GM23338 (cell line): ENCODE measurements around the gene CCDC24. TPM values are rescaled to one million over a fixed set of nuclear protein-coding genes. Genes with fewer than 3 reads are reported as not detected.

Experiments used
- ATAC-seq: fragments of 200-7000 bp; cut with Tn5 transposase; 3 replicates; pipeline ENCODE4 v1.9.1; 2020
- DNase-seq: peaks from one replicate; pipeline ENCODE4 v3.0.0-alpha.2; 2015; ENCODE audit warnings: low spot score
- H2AFZ ChIP-seq: fragments of 200-600 bp; sonication (generic); 2 replicates; pipeline ENCODE4 v1.8.0; 2016; ENCODE audit warnings: antibody characterized with exemption, mild to moderate bottlenecking, moderate library complexity
- H3F3A ChIP-seq: fragments of 200-600 bp; sonication (generic); replicated peaks from 2 replicates; pipeline ENCODE4 v1.8.0; 2017; ENCODE audit warnings: antibody characterized with exemption, mixed run types, low read depth
- H3K27ac ChIP-seq: fragments of 200-600 bp; sonication (generic); 2 replicates; pipeline ENCODE4 v1.6.1; 2016; ENCODE audit warnings: low read depth
- H3K27me3 ChIP-seq: fragments of 200-600 bp; sonication (generic); 2 replicates; pipeline ENCODE4 v1.8.0; 2016; ENCODE audit warnings: mild to moderate bottlenecking, mixed run types, moderate library complexity; ENCODE audit not compliant: insufficient read depth
- H3K36me3 ChIP-seq: fragments of 200-600 bp; sonication (generic); 2 replicates; pipeline ENCODE4 v1.8.0; 2016; ENCODE audit warnings: mild to moderate bottlenecking; ENCODE audit not compliant: insufficient read depth
- H3K4me1 ChIP-seq: fragments of 200-600 bp; sonication (generic); 2 replicates; pipeline ENCODE4 v1.8.0; 2016; ENCODE audit warnings: mild to moderate bottlenecking, moderate library complexity; ENCODE audit not compliant: insufficient read depth
- H3K4me2 ChIP-seq: fragments of 200-600 bp; sonication (generic); 2 replicates; pipeline ENCODE4 v1.7.1; 2017; ENCODE audit warnings: mixed run types
- H3K4me3 ChIP-seq: fragments of 200-600 bp; sonication (generic); 2 replicates; pipeline ENCODE4 v1.6.1; 2016; ENCODE audit warnings: mixed run types
- H3K79me2 ChIP-seq: fragments of 200-600 bp; sonication (generic); replicated peaks from 2 replicates; pipeline ENCODE4 v1.8.0; 2017; ENCODE audit warnings: mild to moderate bottlenecking; ENCODE audit not compliant: insufficient read depth
- H3K9me2 ChIP-seq: fragments of 200-600 bp; sonication (generic); 2 replicates; pipeline ENCODE4 v1.8.0; 2017; ENCODE audit not compliant: insufficient read depth
- H4K20me1 ChIP-seq: fragments of 200-600 bp; sonication (generic); replicated peaks from 2 replicates; pipeline ENCODE4 v1.8.0; 2017; ENCODE audit warnings: mild to moderate bottlenecking; ENCODE audit not compliant: insufficient read depth
- H3K27ac Mint-ChIP-seq: 2 replicates; pipeline ENCODE4 v1.8.0; 2020; ENCODE audit warnings: inconsistent platforms, mild to moderate bottlenecking, moderate library complexity, mixed read lengths
- H3K27me3 Mint-ChIP-seq: 3 replicates; pipeline ENCODE4 v1.8.0; 2022; ENCODE audit warnings: low read depth, mild to moderate bottlenecking, moderate library complexity, mixed read lengths, inconsistent platforms; ENCODE audit not compliant: insufficient read depth, poor library complexity
- H3K36me3 Mint-ChIP-seq: 3 replicates; pipeline ENCODE4 v1.8.0; 2021; ENCODE audit warnings: low read depth, mild to moderate bottlenecking, inconsistent platforms, moderate library complexity, mixed read lengths
- H3K4me1 Mint-ChIP-seq: 3 replicates; pipeline ENCODE4 v1.8.0; 2020; ENCODE audit warnings: mild to moderate bottlenecking, inconsistent platforms, mixed read lengths
- H3K4me3 Mint-ChIP-seq: 3 replicates; pipeline ENCODE4 v1.8.0; 2021; ENCODE audit warnings: moderate library complexity, mild to moderate bottlenecking, inconsistent platforms, mixed read lengths
- H3K9me3 Mint-ChIP-seq: 3 replicates; pipeline ENCODE4 v1.8.0; 2020; ENCODE audit warnings: moderate library complexity, mild to moderate bottlenecking, inconsistent platforms, mixed read lengths
- CREB1 ChIP-seq: fragments of 250-450 bp; sonication (Bioruptor Pico); IDR thresholded peaks from 2 replicates; pipeline ENCODE4 v1.5.0; 2020; ENCODE audit warnings: low read depth, mild to moderate bottlenecking, moderate library complexity
- EZH2 ChIP-seq: fragments of 200-600 bp; sonication (generic); IDR thresholded peaks from one replicate; pipeline ENCODE4 v1.8.0; 2017; ENCODE audit warnings: antibody characterized with exemption, mild to moderate bottlenecking, low read depth; ENCODE audit not compliant: unreplicated experiment
- EZH2phosphoT487 ChIP-seq: fragments of 200-600 bp; sonication (generic); IDR thresholded peaks from one replicate; pipeline ENCODE4 v1.8.1; 2018; ENCODE audit warnings: antibody characterized with exemption; ENCODE audit not compliant: unreplicated experiment
- JUNB ChIP-seq: IDR thresholded peaks from one replicate; pipeline ENCODE4 v1.6.1; 2016; ENCODE audit warnings: antibody characterized with exemption; ENCODE audit not compliant: unreplicated experiment
- NANOG ChIP-seq: IDR thresholded peaks from 2 replicates; pipeline ENCODE4 v1.6.1; 2016; ENCODE audit warnings: antibody characterized with exemption, borderline replicate concordance
- POLR2AphosphoS5 ChIP-seq: IDR thresholded peaks from 2 replicates; pipeline ENCODE4 v1.6.1; 2016; ENCODE audit warnings: antibody characterized with exemption, low read depth
- STAT1 ChIP-seq: IDR thresholded peaks from one replicate; pipeline ENCODE4 v1.6.1; 2016; ENCODE audit warnings: antibody characterized with exemption; ENCODE audit not compliant: unreplicated experiment
- ZNF114 ChIP-seq: fragments of 250-450 bp; sonication (Bioruptor Pico); IDR thresholded peaks from 2 replicates; pipeline ENCODE4 v1.5.0; 2020; ENCODE audit warnings: mild to moderate bottlenecking, moderate library complexity
- ZNF331 ChIP-seq: fragments of 250-450 bp; sonication (Bioruptor Pico); IDR thresholded peaks from 2 replicates; pipeline ENCODE4 v1.5.0; 2020; ENCODE audit warnings: low read depth, mild to moderate bottlenecking, moderate library complexity
- ZNF462 ChIP-seq: fragments of 250-450 bp; sonication (Bioruptor Pico); IDR thresholded peaks from 2 replicates; pipeline ENCODE4 v1.5.0; 2020; ENCODE audit warnings: mild to moderate bottlenecking, moderate library complexity
- polyA plus RNA-seq: library from polyadenylated mRNA; unstranded; fragments of >200 nt; fragmentation: Nextera tagmentation; extraction: Ambion mirVana; gene quantifications from 2 replicates; pipeline ENCODE4 v1.2.1, GENCODE V29; 2016
- total RNA-seq: library from RNA; depleted of rRNA; stranded (reverse); fragments of >200 nt; shearing (Covaris generic); gene quantifications from 2 replicates; pipeline ENCODE4 v1.2.3, GENCODE V29; 2014
- TF ChIP-seq, protein P1 (sequence below): IDR thresholded peaks from 2 replicates; pipeline ENCODE4 v1.6.1; 2016; ENCODE audit warnings: antibody characterized with exemption
- TF ChIP-seq, protein P2 (sequence below), 2 experiments: fragments of 200-600 bp in 1 of 2; sonication (generic) in 1 of 2; conservative IDR thresholded peaks; 2 replicates each; pipeline versions ENCODE4 v1.5.1 to v1.6.1; 2016 to 2017; ENCODE audit warnings: antibody characterized with exemption in 2 of 2, low read depth in 2 of 2, mild to moderate bottlenecking in 2 of 2, moderate library complexity in 1 of 2
- TF ChIP-seq, protein P3 (sequence below): IDR thresholded peaks from one replicate; pipeline ENCODE4 v1.6.1; 2018; ENCODE audit warnings: antibody characterized with exemption; ENCODE audit not compliant: unreplicated experiment

The CCDC24 gene
- total and polyA plus RNA-seq, 2 experiments from 2014 or later: 8.3 to 17.2 TPM

DNA sequence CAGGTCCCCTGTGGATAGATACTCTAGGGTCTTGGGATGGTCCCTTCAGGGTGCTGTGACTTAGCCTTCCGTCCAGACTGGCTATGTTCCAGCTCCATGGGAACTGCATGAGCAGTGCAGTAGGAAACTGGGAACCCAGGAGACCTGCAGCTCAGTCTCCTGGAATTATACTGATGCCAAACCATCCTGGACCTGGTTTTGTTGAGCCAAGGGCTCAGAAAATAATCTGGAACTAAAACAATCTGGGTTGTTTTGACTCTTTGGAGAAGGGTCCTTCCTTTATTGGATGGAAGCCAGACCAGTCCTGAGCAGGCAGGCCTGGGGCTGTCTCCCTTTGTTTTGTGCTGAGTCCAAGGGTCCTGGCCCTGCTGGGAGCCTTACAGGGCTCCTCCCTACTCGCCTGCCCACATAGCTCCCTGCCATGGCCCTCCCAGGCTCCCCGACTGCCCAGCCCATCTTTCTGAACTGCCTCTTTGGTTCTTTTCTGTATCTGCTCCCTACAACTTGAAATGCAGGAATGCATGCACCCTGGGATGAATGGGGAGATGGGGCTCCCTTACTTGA is 43.4 kb upstream of the CCDC24 start:
- DNase-seq (no peak), ATAC-seq (no peak)
- Histone ChIP-seq H3K79me2 (no peaks in the 10 kb centered on the region; the same call in 1 of the 2 replicates), H3K36me3 (no peaks in the 10 kb centered on the region), H3K9me2 (no peaks in the 10 kb centered on the region), H2AFZ (no peak overlapping the region), H4K20me1 (no peaks in the 10 kb centered on the region; the same call in 1 of the 2 replicates), H3K27ac (no peak overlapping the region), H3K4me3 (peak overlapping the region; percentile 88; the same call in 1 of the 2 replicates), H3K4me2 (peak overlapping the region; percentile 97), H3F3A (0 out of 2 replicates have a peak, but pooled peaks cover 7% of the 10 kb centered on the region), H3K27me3 (no peaks in the 10 kb centered on the region), H3K4me1 (peaks cover 9% of the 10 kb centered on the region)
- Mint-ChIP-seq H3K27me3 (peaks cover 7% of the 10 kb centered on the region), H3K36me3 (no peaks in the 10 kb centered on the region; the same call in 2 of the 3 replicates), H3K9me3 (no peaks in the 10 kb centered on the region), H3K4me3 (peak overlapping the region; percentile 88), H3K4me1 (peaks cover 26% of the 10 kb centered on the region), H3K27ac (no peak overlapping the region; the same call in 1 of the 2 replicates)
- TF ChIP-seq ZNF114 (CRISPR knock-in tag) (no peak), ZNF331 (no peak), EZH2phosphoT487 (no peak), EZH2 (no peak), JUNB (no peak), CREB1 (no peak), POLR2AphosphoS5 (no peak), STAT1 (no peak), NANOG (no peak), ZNF462 (CRISPR knock-in tag) (no peak)
- TF ChIP-seq, protein P1, sequence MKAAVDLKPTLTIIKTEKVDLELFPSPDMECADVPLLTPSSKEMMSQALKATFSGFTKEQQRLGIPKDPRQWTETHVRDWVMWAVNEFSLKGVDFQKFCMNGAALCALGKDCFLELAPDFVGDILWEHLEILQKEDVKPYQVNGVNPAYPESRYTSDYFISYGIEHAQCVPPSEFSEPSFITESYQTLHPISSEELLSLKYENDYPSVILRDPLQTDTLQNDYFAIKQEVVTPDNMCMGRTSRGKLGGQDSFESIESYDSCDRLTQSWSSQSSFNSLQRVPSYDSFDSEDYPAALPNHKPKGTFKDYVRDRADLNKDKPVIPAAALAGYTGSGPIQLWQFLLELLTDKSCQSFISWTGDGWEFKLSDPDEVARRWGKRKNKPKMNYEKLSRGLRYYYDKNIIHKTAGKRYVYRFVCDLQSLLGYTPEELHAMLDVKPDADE: no peak
- TF ChIP-seq, protein P2, sequence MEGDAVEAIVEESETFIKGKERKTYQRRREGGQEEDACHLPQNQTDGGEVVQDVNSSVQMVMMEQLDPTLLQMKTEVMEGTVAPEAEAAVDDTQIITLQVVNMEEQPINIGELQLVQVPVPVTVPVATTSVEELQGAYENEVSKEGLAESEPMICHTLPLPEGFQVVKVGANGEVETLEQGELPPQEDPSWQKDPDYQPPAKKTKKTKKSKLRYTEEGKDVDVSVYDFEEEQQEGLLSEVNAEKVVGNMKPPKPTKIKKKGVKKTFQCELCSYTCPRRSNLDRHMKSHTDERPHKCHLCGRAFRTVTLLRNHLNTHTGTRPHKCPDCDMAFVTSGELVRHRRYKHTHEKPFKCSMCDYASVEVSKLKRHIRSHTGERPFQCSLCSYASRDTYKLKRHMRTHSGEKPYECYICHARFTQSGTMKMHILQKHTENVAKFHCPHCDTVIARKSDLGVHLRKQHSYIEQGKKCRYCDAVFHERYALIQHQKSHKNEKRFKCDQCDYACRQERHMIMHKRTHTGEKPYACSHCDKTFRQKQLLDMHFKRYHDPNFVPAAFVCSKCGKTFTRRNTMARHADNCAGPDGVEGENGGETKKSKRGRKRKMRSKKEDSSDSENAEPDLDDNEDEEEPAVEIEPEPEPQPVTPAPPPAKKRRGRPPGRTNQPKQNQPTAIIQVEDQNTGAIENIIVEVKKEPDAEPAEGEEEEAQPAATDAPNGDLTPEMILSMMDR (conservative IDR thresholded peaks at IDR 0.05; ENCODE audit: low read depth in 2 of 2): no peak
- TF ChIP-seq, protein P3, sequence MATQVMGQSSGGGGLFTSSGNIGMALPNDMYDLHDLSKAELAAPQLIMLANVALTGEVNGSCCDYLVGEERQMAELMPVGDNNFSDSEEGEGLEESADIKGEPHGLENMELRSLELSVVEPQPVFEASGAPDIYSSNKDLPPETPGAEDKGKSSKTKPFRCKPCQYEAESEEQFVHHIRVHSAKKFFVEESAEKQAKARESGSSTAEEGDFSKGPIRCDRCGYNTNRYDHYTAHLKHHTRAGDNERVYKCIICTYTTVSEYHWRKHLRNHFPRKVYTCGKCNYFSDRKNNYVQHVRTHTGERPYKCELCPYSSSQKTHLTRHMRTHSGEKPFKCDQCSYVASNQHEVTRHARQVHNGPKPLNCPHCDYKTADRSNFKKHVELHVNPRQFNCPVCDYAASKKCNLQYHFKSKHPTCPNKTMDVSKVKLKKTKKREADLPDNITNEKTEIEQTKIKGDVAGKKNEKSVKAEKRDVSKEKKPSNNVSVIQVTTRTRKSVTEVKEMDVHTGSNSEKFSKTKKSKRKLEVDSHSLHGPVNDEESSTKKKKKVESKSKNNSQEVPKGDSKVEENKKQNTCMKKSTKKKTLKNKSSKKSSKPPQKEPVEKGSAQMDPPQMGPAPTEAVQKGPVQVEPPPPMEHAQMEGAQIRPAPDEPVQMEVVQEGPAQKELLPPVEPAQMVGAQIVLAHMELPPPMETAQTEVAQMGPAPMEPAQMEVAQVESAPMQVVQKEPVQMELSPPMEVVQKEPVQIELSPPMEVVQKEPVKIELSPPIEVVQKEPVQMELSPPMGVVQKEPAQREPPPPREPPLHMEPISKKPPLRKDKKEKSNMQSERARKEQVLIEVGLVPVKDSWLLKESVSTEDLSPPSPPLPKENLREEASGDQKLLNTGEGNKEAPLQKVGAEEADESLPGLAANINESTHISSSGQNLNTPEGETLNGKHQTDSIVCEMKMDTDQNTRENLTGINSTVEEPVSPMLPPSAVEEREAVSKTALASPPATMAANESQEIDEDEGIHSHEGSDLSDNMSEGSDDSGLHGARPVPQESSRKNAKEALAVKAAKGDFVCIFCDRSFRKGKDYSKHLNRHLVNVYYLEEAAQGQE: no peak
